Epidermal melanocyte (primary cell): Measurements from ENCODE around the gene MYL11.

Source experiments
- DNase-seq: peaks from one replicate; pipeline ENCODE4 v3.0.0; 2011; ENCODE audit warnings: low spot score; ENCODE audit not compliant: insufficient read length

MYL11 gene

GRCh38 chr16:30416624-30417528 is 42.3 kb downstream of the MYL11 start:
- DNase-seq = no peak

DNA sequence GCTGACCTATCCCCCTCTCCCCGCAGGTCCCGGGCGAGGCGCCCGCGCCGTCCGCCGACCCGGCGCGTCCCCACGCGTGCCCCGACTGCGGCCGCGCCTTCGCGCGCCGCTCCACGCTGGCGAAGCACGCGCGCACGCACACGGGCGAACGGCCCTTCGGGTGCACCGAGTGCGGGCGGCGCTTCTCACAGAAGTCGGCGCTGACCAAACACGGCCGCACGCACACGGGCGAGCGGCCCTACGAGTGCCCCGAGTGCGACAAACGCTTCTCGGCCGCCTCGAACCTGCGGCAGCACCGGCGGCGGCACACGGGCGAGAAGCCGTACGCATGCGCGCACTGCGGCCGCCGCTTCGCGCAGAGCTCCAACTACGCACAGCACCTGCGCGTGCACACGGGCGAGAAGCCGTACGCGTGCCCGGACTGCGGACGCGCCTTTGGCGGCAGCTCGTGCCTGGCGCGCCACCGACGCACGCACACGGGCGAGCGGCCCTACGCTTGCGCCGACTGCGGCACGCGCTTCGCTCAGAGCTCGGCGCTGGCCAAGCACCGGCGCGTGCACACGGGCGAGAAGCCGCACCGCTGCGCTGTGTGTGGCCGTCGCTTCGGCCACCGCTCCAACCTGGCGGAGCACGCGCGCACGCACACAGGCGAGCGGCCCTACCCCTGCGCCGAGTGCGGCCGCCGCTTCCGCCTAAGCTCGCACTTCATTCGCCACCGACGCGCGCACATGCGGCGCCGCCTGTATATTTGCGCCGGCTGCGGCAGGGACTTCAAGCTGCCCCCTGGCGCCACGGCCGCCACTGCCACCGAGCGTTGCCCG is 43.1 kb downstream of the MYL11 start:
- DNase-seq = no peak

GRCh38 chr16:30418350-30419181 is 44.0 kb downstream of the MYL11 start:
- no peak for DNase-seq

- DNase-seq = no peak
Observed at GRCh38 chr16:30421010-30421409, 46.4 kb downstream of the MYL11 start.
